ENCODE data around the gene CYB5R4.

- TF ChIP-seq CTCF (IDR thresholded peaks at IDR 0.05) (no peak), POLR2A (IDR thresholded peaks at IDR 0.05) (no peak)
Observed at GRCh38 chr6:83985715-83986114, 126.2 kb downstream of the CYB5R4 start.

Measured in right lobe of liver (tissue), 4 donors.